B cell (primary cell): Measurements from ENCODE around the gene KIRREL3.

Experiments used
- EZH2 ChIP-seq: IDR thresholded peaks from 2 replicates; pipeline ENCODE4 v1.6.1; 2012; ENCODE audit warnings: borderline replicate concordance, low read depth, mild to moderate bottlenecking, moderate library complexity, low read length; ENCODE audit not compliant: insufficient read depth, poor library complexity, severe bottlenecking
- TF ChIP-seq, protein P1 (sequence below): fragments of 200-600 bp; IDR thresholded peaks from one replicate; pipeline ENCODE4 v1.8.0; 2022; ENCODE audit warnings: antibody characterized with exemption, mild to moderate bottlenecking

DNA sequence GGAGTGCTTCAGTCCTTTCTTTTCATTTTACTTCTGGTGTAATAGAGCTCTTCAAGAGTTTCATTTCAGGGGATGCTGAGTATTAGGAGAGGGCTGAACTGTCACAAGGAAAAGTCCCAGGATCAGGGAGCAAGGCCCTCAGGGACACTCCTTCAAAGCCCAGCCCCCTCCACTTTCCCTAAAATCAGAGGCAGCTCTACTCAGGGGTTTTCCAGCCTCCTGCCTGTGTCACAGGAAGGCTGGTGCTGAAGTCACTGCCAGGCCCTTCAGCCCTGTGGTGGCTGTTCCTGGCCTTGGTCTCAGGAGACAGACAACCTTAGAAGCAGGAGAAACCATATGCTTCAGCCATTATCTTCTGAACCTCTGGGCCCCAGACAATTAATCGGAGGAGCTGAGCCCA is 36.4 kb upstream of the KIRREL3 start:
- TF ChIP-seq EZH2 = no peak
- TF ChIP-seq, protein P1, sequence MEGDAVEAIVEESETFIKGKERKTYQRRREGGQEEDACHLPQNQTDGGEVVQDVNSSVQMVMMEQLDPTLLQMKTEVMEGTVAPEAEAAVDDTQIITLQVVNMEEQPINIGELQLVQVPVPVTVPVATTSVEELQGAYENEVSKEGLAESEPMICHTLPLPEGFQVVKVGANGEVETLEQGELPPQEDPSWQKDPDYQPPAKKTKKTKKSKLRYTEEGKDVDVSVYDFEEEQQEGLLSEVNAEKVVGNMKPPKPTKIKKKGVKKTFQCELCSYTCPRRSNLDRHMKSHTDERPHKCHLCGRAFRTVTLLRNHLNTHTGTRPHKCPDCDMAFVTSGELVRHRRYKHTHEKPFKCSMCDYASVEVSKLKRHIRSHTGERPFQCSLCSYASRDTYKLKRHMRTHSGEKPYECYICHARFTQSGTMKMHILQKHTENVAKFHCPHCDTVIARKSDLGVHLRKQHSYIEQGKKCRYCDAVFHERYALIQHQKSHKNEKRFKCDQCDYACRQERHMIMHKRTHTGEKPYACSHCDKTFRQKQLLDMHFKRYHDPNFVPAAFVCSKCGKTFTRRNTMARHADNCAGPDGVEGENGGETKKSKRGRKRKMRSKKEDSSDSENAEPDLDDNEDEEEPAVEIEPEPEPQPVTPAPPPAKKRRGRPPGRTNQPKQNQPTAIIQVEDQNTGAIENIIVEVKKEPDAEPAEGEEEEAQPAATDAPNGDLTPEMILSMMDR = no peak
